ENCODE results near the gene FSTL5.

The FSTL5 gene

DNA sequence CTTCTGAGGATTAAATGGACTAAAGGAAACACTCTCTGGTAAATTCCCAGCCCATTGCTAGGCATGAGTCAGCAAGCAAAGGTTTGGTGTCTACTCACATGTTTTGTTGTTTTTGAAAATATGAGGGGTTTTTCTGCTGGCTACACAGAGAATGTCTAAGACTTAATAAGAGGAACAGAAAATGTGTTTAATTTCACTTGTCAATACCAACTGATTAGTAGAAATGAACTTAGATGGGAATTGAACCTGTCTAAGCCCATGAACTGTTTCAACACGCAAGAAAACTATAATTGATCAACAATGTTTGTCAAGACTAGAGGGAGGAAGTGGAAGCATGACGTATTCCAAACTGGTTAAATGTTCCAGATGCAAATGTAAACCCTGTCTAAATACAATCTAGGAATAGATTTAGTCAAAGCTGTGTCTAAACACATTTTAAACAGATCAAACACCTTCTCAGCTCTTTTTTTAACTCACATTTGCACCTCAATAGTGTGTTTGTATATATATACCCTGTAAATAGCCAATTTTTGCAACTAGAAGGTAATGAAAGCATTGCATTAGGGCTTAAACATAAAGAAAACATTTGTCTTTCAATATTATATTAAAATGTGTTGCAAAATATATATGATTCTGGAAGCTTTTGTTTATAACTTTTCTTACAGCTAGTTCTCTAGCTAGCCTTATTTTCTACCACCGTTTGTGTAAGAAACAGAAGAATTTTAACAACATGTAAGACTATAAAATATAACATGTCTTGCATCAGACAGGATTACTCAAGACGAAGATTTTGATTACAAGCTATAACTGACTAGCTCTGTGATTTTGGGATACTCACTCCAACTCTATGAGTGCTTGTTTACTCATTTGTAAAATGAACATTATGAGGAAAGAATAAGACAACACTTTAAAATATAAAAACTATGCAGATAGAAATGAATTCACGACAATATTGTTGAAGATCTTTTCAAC lies 607.8 kb downstream of the FSTL5 start:
- DNase-seq, result no peak

GRCh38 chr4:161554372-161554990 lies 609.3 kb downstream of the FSTL5 start:
- DNase-seq, result no peak

DNA sequence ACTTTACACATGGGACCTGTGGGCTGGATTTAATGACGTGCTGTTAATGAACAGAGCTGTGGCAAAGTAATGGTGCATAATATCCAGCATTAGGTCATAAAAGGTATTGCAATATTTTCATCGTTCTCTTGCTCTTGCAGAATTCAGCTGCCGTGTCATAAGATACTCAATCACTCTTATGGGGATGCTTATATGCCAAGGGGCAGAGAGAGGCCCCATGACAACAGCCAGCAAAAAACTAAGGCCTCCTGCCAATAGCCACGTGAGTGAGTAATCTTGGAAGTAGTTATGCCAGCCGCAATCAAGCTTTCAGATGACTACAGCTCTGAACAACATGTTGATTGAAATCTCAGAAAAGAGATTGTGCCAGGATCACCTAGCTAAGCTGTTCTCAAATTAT lies 616.9 kb downstream of the FSTL5 start:
- no peak for DNase-seq

- no peak for DNase-seq
Measured at GRCh38 chr4:161540265-161540664, 623.5 kb downstream of the FSTL5 start.

- DNase-seq, result no peak
Measured at GRCh38 chr4:161538941-161539340, 624.9 kb downstream of the FSTL5 start.

GRCh38 chr4:161530710-161531109 lies 633.1 kb downstream of the FSTL5 start:
- DNase-seq, result no peak

DNA sequence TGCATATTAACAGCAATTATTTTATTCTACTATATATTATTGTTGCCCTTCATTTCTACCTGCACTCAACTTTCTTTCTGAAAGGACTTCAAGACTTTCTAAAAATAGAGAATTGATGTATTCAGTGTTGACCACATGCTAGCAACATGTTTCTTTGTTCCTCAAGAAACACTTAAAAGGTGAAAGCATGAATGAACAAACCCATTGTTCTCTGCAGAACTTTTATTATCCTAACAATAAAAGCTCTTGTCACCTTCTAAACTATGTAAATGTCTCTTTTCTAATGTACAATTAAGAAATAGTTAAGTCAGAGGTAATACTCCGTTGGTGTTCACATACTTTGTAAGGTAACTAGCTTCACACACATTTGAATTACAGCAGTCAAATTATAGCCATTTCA lies 638.7 kb downstream of the FSTL5 start:
- DNase-seq, result no peak

DNA sequence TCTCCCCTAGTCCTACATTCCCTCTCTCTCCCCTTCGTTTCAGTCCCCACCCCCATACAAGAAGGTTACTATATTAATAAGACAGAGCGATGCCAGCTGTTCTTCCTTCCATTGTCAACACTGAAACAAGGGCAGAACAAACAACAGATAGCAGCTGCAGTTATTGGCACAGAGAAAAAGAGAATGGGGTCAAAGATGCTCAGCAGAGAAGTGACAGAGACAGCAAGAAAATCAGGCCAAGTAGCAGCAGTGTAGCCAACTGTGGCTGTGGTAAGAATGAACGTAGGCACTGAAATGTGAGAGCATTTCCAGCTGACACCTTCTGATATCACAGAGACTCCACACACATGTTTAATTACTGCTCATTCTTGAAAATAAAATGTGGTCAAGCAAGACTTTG lies 641.8 kb downstream of the FSTL5 start:
- no peak for DNase-seq

DNA sequence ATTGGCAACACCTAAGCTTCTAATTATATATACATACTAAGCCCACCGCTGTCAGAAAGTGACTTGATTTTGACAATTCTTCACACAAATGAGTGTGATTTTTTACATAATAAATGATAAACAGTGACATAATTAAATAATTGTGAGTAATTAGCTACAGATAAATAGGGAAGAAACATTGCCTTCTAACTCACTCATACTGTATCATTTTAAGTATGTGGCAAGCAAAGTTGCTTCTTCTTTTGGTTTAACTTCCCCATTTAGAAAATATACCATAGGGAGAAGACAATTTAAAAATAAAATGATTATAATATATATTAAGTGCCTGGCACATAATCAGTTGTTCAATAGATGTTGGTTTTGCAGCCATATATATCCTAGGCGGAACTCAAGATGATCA lies 644.2 kb downstream of the FSTL5 start:
- no peak for DNase-seq

- DNase-seq, result no peak
Measured at GRCh38 chr4:161517941-161518340, 645.9 kb downstream of the FSTL5 start.

- DNase-seq, result no peak
Measured at GRCh38 chr4:161505141-161505540, 658.7 kb downstream of the FSTL5 start.

DNA sequence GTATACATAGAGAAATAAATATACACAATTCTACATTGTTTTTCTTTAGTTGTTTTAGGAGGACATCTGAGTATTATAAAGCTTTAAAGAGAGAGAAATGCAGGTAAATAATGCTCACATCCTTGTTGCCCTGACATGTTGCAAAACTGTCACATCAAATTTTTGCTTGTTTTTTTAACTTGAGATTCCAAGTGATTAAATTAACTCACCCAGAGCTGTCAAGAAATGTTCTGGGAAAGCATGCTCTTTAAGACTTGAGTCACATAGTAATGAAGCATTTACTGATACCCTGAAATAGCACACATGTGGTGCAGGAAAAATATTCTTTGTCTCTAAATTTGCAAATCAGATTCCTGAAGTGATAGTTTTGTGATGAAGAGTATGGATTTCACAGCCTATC lies 665.6 kb downstream of the FSTL5 start:
- no peak for DNase-seq

- DNase-seq, result no peak
Measured at GRCh38 chr4:161486461-161486860, 677.3 kb downstream of the FSTL5 start.

GRCh38 chr4:161466316-161466715 lies 697.5 kb downstream of the FSTL5 start:
- DNase-seq, result no peak

GRCh38 chr4:161463436-161463835 lies 700.4 kb downstream of the FSTL5 start:
- no peak for DNase-seq

DNA sequence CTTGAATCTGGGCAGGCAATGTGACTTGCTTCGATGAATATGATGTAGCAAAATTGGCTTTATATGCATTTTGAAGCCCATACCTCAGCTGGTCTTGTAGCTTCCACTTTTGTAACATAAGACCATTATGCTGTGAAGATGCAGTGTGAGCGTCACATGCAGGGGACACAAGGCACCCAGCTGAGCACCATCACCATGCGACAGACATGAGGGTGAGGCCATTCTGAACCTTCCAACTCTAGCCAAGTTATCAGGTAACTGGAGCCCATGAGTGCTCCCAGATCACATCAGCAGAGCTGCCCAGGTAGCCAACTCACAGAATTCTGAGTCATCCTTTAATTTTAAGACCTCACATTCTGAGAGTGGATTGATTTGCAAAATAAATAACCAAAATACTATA lies 705.9 kb downstream of the FSTL5 start:
- no peak for DNase-seq

GRCh38 chr4:161457311-161457710 lies 706.5 kb downstream of the FSTL5 start:
- no peak for DNase-seq

- DNase-seq, result no peak
Measured at GRCh38 chr4:161454860-161455259, 708.9 kb downstream of the FSTL5 start.

- no peak for DNase-seq
Measured at GRCh38 chr4:161448550-161449180, 715.1 kb downstream of the FSTL5 start.

DNA sequence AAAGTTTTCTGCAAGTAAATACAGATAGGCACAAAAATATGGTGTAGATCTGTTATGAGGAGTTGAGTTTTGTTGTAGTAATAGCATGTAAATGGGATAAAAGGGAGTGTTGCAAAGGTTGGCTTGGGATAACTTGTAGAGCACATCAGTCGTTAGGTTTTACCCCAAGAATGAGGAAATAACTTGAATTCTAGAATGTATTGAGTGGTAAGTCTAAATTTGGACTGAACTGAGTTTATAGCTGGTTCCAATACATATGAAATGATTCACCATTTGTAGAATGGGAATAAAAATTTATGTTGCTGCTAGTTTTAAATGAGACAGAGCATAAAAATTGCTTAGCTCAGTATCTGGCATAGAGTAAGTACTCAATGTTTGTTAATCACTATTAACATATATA lies 719.2 kb downstream of the FSTL5 start:
- DNase-seq, result no peak

DNA sequence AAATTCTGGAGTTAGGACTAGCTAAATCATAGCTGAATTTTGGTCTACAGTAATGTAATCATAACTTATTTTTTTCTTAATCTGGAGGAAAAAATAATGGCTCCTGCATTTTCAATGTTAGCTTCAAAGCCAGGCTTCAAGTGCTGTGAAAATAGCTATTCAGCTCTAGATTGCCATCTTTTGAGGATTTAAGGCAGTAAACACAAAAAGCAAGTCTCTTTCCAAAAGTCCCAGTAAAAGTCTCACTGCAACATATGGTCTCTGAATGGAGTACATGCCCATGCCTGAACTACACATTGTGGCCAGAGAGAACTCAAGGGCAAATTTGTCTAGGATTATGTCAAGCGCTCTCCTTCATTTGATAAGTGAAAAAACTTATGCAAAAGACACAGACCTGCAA lies 720.9 kb downstream of the FSTL5 start:
- DNase-seq, result no peak

DNA sequence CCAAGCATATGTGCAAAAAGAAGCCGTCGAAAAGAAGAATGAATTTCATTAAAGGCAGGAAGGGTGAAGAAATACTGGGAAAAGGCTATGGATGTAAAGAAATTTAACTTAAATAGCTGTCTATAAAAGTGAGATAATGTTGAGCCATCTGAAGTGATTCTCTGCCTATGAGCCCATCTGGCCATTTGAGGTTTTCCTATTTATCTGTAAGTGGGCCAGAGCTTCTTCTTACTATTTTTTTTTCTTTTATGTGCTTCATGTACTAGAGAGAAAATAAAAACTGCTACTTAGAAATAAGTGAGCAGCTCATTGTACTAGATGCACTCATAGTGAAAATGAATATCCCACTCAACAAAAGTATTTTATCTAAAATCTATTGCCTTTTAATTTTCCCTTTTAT lies 725.7 kb downstream of the FSTL5 start:
- no peak for DNase-seq

- no peak for DNase-seq
Measured at GRCh38 chr4:161428180-161428965, 735.4 kb downstream of the FSTL5 start.

All from activated effector memory CD4-positive, alpha-beta T cell treated with anti-CD3 and anti-CD28 coated beads, Interleukin-2, amount 50 U/mL, for 16 hours (primary cell).